HCT116 (cell line): ENCODE results near the gene RFTN1. TPM values are rescaled to one million over a fixed set of nuclear protein-coding genes. Genes with fewer than 3 reads are reported as not detected.

Experiments
- ATAC-seq: fragments of 200-7000 bp; cut with Tn5 transposase; 2 replicates; pipeline ENCODE4 v1.9.1; 2020; ENCODE audit warnings: mild to moderate bottlenecking, moderate library complexity
- BruUV-seq: library from RNA; stranded (reverse); fragments of 400-500 nt; replicated peaks from 2 replicates; lab custom pipeline; 2021; lab: Mats Ljungman, UMichigan
- CTCF ChIA-PET: fragments of 300-600 bp; sonication (Branson Sonifier 250); formaldehyde crosslinking; loops from one replicate; lab custom pipeline; 2021; ENCODE audit warnings: antibody characterized with exemption; lab: Charles Lee
- POLR2A ChIA-PET: fragments of 300-600, 350-600 bp; sonication (Branson Sonifier 250); formaldehyde crosslinking; loops from one replicate; lab custom pipeline; 2021; ENCODE audit warnings: antibody characterized with exemption; lab: Charles Lee
- RAD21 ChIA-PET, 2 experiments: fragments of 300-600 bp; sonication (Branson Sonifier 250); formaldehyde crosslinking; loops; one replicate each; lab custom pipeline; 2023; ENCODE audit warnings: low total read pairs in 2 of 2; ENCODE audit not compliant: uncharacterized antibody in 2 of 2, unreplicated experiment in 2 of 2, low non-redundant PET in 1 of 2; lab: Charles Lee
- DNase-seq: peaks from one replicate; pipeline ENCODE4 v3.0.0-alpha.2; 2010; ENCODE audit warnings: low read depth, low spot score
- H2AFZ ChIP-seq: fragments of 200-600 bp; shearing (Covaris generic), sonication (generic); 2 replicates; pipeline ENCODE4 v1.6.1; 2017; ENCODE audit warnings: low read depth, mixed run types, mixed read lengths, antibody characterized with exemption, low read length; ENCODE audit not compliant: poor library complexity, severe bottlenecking
- H3K27ac ChIP-seq: 2 replicates; pipeline ENCODE4 v1.5.1; 2012; ENCODE audit warnings: low read depth, low read length
- H3K27me3 ChIP-seq: fragments of 200-600 bp; sonication (generic); 2 replicates; pipeline ENCODE4 v1.6.1; 2016; ENCODE audit warnings: mixed run types, low read length, mixed read lengths; ENCODE audit not compliant: insufficient read depth
- H3K36me3 ChIP-seq, 2 experiments: fragments of 200-500 bp in 1 of 2; fragments of 200-600 bp in 1 of 2; sonication (Bioruptor generic) in 1 of 2; sonication (generic) in 1 of 2; 2 replicates each; pipeline versions ENCODE4 v1.5.1 to v1.6.1; 2014 to 2016; ENCODE audit warnings: low read length in 2 of 2, inconsistent platforms in 1 of 2, mixed read lengths in 1 of 2, mixed run types in 1 of 2; ENCODE audit not compliant: insufficient read depth in 2 of 2, control insufficient read depth in 1 of 2
- H3K4me1 ChIP-seq, 2 experiments: fragments of 200-600 bp in 1 of 2; sonication (generic) in 1 of 2; 2 replicates each; pipeline versions ENCODE4 v1.5.1 to v1.6.1; 2012 to 2017; ENCODE audit warnings: low read length in 2 of 2, inconsistent platforms in 1 of 2, mild to moderate bottlenecking in 1 of 2, mixed read lengths in 1 of 2, mixed run types in 1 of 2, moderate library complexity in 1 of 2; ENCODE audit not compliant: insufficient read depth in 2 of 2, control insufficient read depth in 1 of 2
- H3K4me2 ChIP-seq: fragments of 200-600 bp; sonication (generic); 2 replicates; pipeline ENCODE4 v1.6.1; 2017; ENCODE audit warnings: mixed run types, low read length, mixed read lengths
- H3K4me3 ChIP-seq, 2 experiments: fragments of 200-600 bp in 1 of 2; sonication (generic) in 1 of 2; replicated peaks in 1 of 2; 2 replicates each; pipeline ENCODE4 v1.5.1; 2011 to 2016; ENCODE audit warnings: low read length in 2 of 2, control low read depth in 1 of 2, low read depth in 1 of 2, mild to moderate bottlenecking in 1 of 2, mixed read lengths in 1 of 2, mixed run types in 1 of 2
- H3K79me2 ChIP-seq: fragments of 200-600 bp; sonication (generic); 2 replicates; pipeline ENCODE4 v1.6.1; 2017; ENCODE audit warnings: mild to moderate bottlenecking, mixed run types, low read length, moderate library complexity, mixed read lengths; ENCODE audit not compliant: insufficient read depth
- H3K9ac ChIP-seq: fragments of 200-600 bp; sonication (generic); 2 replicates; pipeline ENCODE4 v1.6.1; 2016; ENCODE audit warnings: low read length, mixed read lengths
- H3K9me2 ChIP-seq: fragments of 200-600 bp; sonication (generic), shearing (Covaris generic); 2 replicates; pipeline ENCODE4 v1.6.1; 2017; ENCODE audit warnings: mixed run types, mild to moderate bottlenecking, moderate library complexity; ENCODE audit not compliant: insufficient read depth
- H3K9me3 ChIP-seq, 2 experiments: fragments of 200-500 bp in 1 of 2; fragments of 200-600 bp in 1 of 2; sonication (Bioruptor generic) in 1 of 2; sonication (generic) in 1 of 2; 2 replicates each; pipeline ENCODE4 v1.6.1; 2014 to 2017; ENCODE audit warnings: low read length in 2 of 2, mixed read lengths in 2 of 2, inconsistent platforms in 1 of 2, low read depth in 1 of 2, mild to moderate bottlenecking in 1 of 2, mixed run types in 1 of 2, moderate library complexity in 1 of 2; ENCODE audit not compliant: control insufficient read depth in 1 of 2, insufficient read depth in 1 of 2
- H4K20me1 ChIP-seq: fragments of 200-600 bp; sonication (generic), shearing (Covaris generic); 2 replicates; pipeline ENCODE4 v1.6.1; 2017; ENCODE audit warnings: mixed run types, mild to moderate bottlenecking, moderate library complexity; ENCODE audit not compliant: insufficient read depth
- CBX3 ChIP-seq: IDR thresholded peaks from 2 replicates; pipeline ENCODE4 v1.6.1; 2012; ENCODE audit warnings: low read depth
- CEBPB ChIP-seq: IDR thresholded peaks from 2 replicates; pipeline ENCODE4 v1.6.1; 2012; ENCODE audit warnings: low read depth
- CTCF ChIP-seq, 3 experiments: fragments of 200-600 bp in 1 of 3; sonication (generic) in 1 of 3; IDR thresholded peaks in 2 of 3; conservative IDR thresholded peaks in 1 of 3; 2 replicates each; pipeline ENCODE4 v1.5.1; 2012 to 2017; ENCODE audit warnings: low read depth in 2 of 3, low read length in 2 of 3, antibody characterized with exemption in 1 of 3, borderline replicate concordance in 1 of 3, control low read depth in 1 of 3, mild to moderate bottlenecking in 1 of 3, mixed read lengths in 1 of 3, mixed run types in 1 of 3, moderate library complexity in 1 of 3; ENCODE audit not compliant: insufficient read depth in 1 of 3
- EZH2phosphoT487 ChIP-seq: fragments of 200-600 bp; IDR thresholded peaks from 2 replicates; pipeline ENCODE4 v1.6.1; 2018; ENCODE audit warnings: antibody characterized with exemption, borderline replicate concordance
- FOSL1 ChIP-seq: IDR thresholded peaks from 2 replicates; pipeline ENCODE4 v1.6.1; 2012; ENCODE audit warnings: low read depth
- JUND ChIP-seq: IDR thresholded peaks from 2 replicates; pipeline ENCODE4 v1.6.1; 2012
- SP1 ChIP-seq: IDR thresholded peaks from 2 replicates; pipeline ENCODE4 v1.6.1; 2012; ENCODE audit warnings: low read depth
- TCF7L2 ChIP-seq: IDR thresholded peaks from 2 replicates; pipeline ENCODE4 v1.7.0; 2011; ENCODE audit warnings: borderline replicate concordance, inconsistent platforms; ENCODE audit not compliant: insufficient read depth, insufficient read length; ENCODE audit errors: extremely low read depth
- intact Hi-C: fragments of 100-400 bp; cut with micrococcal nuclease; formaldehyde crosslinking; loops from 2 replicates; pipeline ENCODE4 v1.10.0; 2022
- total RNA-seq: library from RNA; stranded (reverse); gene quantifications from one replicate; pipeline ENCODE4 v1.2.1, GENCODE V29; 2021; ENCODE audit not compliant: unreplicated experiment
- TF ChIP-seq, protein P1 (sequence below): IDR thresholded peaks from 2 replicates; pipeline ENCODE4 v1.6.1; 2012; ENCODE audit warnings: low read depth

The RFTN1 gene
- total RNA-seq, 1 experiment from 2014 or later = 3.9 TPM

DNA sequence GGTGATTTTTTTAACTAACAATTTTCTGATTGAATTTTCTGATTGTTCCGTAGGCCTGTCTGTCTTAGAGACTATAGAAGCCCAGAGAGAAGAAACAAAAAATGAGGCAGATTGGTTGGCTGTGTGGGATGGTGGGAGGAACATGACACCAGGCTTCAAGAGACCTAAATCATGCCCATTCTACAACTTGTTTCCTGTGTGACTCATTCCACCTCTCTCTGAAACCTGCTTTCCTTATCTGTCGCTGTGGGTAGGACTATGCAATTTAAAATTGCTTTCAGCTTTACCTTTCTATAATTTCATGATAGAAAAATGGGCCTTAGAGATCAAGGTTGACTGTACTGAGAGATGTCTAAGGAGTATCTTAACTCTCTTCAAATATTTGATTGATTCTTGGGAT, 203.9 kb downstream of the RFTN1 start:
- no peaks in the 10 kb centered on the region for H4K20me1 ChIP-seq
- peak; percentile 57 for DNase-seq
- H2AFZ ChIP-seq = no peak overlapping the region
- ATAC-seq = peak; percentile 96
- RAD21 ChIA-PET = no interaction called here
- H3K9me3 ChIP-seq = no peaks in the 10 kb centered on the region
- no peaks in the 10 kb centered on the region; the same call in 1 of the 2 replicates for H3K79me2 ChIP-seq
- no peak overlapping the region for H3K27ac ChIP-seq
- no peaks in the 10 kb centered on the region for H3K9me2 ChIP-seq
- intact Hi-C loops = no loop called here
- peak overlapping the region; percentile 56 for H3K4me2 ChIP-seq
- H3K27me3 ChIP-seq = no peaks in the 10 kb centered on the region
- TF ChIP-seq TCF7L2 = peak; percentile 10
- TF ChIP-seq EZH2phosphoT487 = no peak
- no peak for TF ChIP-seq CTCF (IDR thresholded peaks at IDR 0.05 in 2 of 3, conservative IDR thresholded peaks at IDR 0.05 in 1 of 3; ENCODE audit: borderline replicate concordance in 1 of 3, insufficient read depth in 1 of 3, low read depth in 2 of 3, low read length in 2 of 3)
- TF ChIP-seq CEBPB = no peak
- peak; percentile 74 for TF ChIP-seq JUND
- TF ChIP-seq CBX3 = peak; percentile 46; the same call in 1 of the 2 replicates
- TF ChIP-seq, protein P1, sequence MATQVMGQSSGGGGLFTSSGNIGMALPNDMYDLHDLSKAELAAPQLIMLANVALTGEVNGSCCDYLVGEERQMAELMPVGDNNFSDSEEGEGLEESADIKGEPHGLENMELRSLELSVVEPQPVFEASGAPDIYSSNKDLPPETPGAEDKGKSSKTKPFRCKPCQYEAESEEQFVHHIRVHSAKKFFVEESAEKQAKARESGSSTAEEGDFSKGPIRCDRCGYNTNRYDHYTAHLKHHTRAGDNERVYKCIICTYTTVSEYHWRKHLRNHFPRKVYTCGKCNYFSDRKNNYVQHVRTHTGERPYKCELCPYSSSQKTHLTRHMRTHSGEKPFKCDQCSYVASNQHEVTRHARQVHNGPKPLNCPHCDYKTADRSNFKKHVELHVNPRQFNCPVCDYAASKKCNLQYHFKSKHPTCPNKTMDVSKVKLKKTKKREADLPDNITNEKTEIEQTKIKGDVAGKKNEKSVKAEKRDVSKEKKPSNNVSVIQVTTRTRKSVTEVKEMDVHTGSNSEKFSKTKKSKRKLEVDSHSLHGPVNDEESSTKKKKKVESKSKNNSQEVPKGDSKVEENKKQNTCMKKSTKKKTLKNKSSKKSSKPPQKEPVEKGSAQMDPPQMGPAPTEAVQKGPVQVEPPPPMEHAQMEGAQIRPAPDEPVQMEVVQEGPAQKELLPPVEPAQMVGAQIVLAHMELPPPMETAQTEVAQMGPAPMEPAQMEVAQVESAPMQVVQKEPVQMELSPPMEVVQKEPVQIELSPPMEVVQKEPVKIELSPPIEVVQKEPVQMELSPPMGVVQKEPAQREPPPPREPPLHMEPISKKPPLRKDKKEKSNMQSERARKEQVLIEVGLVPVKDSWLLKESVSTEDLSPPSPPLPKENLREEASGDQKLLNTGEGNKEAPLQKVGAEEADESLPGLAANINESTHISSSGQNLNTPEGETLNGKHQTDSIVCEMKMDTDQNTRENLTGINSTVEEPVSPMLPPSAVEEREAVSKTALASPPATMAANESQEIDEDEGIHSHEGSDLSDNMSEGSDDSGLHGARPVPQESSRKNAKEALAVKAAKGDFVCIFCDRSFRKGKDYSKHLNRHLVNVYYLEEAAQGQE = no peak
- TF ChIP-seq SP1 = 0 out of 2 replicates have a peak, but pooled peaks have one; percentile 18
- peak; percentile 76 for TF ChIP-seq FOSL1
- peaks cover 0 to 4% of the 10 kb centered on the region in 2 experiments; a peak in 2 of 4 replicates for H3K36me3 ChIP-seq
- no TSS peak for BruUV-seq
- CTCF ChIA-PET = no interaction called here
- no peak overlapping the region for H3K4me3 ChIP-seq
- no peak overlapping the region for H3K9ac ChIP-seq
- H3K4me1 ChIP-seq = peaks cover 7 to 17% of the 10 kb centered on the region in 2 experiments; a peak in 3 of 4 replicates
- POLR2A ChIA-PET = no interaction called here
